Prostate gland (tissue), 1 donor: ENCODE data around the gene SMAD9.

Source experiments
- POLR2A ChIP-seq: fragments of 450-650 bp; IDR thresholded peaks from one replicate; pipeline ENCODE4 v1.6.1; 2016; ENCODE audit warnings: antibody characterized with exemption, mild to moderate bottlenecking
- POLR2AphosphoS5 ChIP-seq: sonication (generic); formaldehyde crosslinking; IDR thresholded peaks from one replicate; pipeline ENCODE4 v1.6.1; 2017; ENCODE audit warnings: antibody characterized with exemption

GRCh38 chr13:36872621-36873020 is 47.4 kb downstream of the SMAD9 start:
- no peak for TF ChIP-seq POLR2A
- no peak for TF ChIP-seq POLR2AphosphoS5
